ENCODE results near the gene CDT1.
A peak's percentile ranks its signal among the peaks of the same experiment; 100 is the strongest.

DNA sequence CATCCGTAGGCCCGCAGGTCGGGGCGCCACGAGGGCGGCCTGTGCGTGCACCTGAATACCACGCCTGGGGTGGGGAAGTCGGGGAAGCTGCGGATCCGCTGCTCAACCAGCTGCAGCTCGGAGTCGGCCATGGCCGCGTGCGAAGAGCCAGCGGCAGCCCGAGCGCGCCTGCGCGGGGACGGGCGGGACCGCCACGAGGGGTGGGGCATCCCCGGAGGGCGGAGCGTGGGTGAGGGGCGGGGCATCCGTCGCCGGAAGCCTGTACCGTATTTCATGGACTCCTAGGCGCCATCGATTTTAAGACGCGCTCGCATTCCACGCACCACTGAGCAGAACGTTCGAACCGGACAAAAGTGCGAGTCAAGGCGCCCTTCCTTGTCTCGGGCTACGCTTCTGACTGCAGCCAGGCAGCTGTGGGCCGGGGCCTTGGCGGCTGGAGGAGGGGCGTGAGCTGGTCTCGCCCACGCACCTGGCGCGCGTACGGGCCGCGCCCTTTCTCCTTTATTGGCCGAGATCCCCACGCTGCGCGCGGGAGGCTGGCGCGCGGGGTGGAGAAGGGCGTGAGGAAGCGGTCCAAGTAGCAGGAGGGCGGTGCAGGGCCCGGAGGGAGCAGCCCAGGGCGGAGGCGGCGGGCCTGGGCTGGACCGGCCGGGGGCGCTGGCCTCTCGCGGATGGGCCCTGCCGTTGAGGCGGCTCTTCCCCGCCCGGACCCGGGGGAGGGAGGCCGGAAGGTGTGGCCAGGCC lies 8.4 kb downstream of the CDT1 start, which contains the start of gene APRT:
- TF ChIP-seq POLR2A (IDR thresholded peaks at IDR 0.05; ENCODE audit: low read depth, low read length): peak; percentile 90
- peak; percentile 94 for TF ChIP-seq POLR2AphosphoS5 (IDR thresholded peaks at IDR 0.05; ENCODE audit: low read depth, low read length)
- TF ChIP-seq SPI1 (IDR thresholded peaks at IDR 0.05; ENCODE audit: low read depth, low read length): no peak
- peak; percentile 64 for TF ChIP-seq TAF1 (IDR thresholded peaks at IDR 0.05; ENCODE audit: low read depth, low read length)
- TF ChIP-seq POU2F2 (IDR thresholded peaks at IDR 0.05; ENCODE audit: low read depth, low read length): peak; percentile 86; the same call in 1 of the 2 replicates
- TF ChIP-seq PAX5 (IDR thresholded peaks at IDR 0.05; ENCODE audit: insufficient read depth, low read length, severe bottlenecking): peak; percentile 98

All from GM12891 (cell line).